Testis (tissue), 3 donors: ENCODE measurements around the gene ATG9A. TPM values are rescaled to one million over a fixed set of nuclear protein-coding genes. Genes with fewer than 3 reads are reported as not detected.

Source experiments
- DNase-seq: peaks from one replicate; pipeline ENCODE4 v3.0.0-alpha.2; 2019
- H3K27ac ChIP-seq, 2 donors: fragments of 200-600 bp; sonication (generic); one replicate each; pipeline ENCODE4 v1.5.1; 2019
- H3K27me3 ChIP-seq: fragments of 200-600 bp; sonication (generic); one replicate; pipeline ENCODE4 v1.5.1; 2019
- H3K36me3 ChIP-seq: fragments of 200-600 bp; sonication (generic); one replicate; pipeline ENCODE4 v1.5.1; 2017; ENCODE audit warnings: low read depth; ENCODE audit errors: missing control alignments
- H3K4me1 ChIP-seq: fragments of 200-600 bp; sonication (generic); one replicate; pipeline ENCODE4 v1.5.1; 2019
- H3K4me3 ChIP-seq, 2 donors: fragments of 200-600 bp; sonication (generic); one replicate each; pipeline ENCODE4 v1.5.1; 2017 to 2019
- H3K9me3 ChIP-seq: fragments of 200-600 bp; sonication (generic); one replicate; pipeline ENCODE4 v1.5.1; 2017
- POLR2A ChIP-seq: fragments of 450-650 bp; IDR thresholded peaks from one replicate; pipeline ENCODE4 v1.6.1; 2017; ENCODE audit warnings: antibody characterized with exemption, mild to moderate bottlenecking, moderate library complexity
- WGBS, 2 donors: methylation state at CpG; one replicate each; pipeline ENCODE4 v1.1.5; 2018; 5-methylcytosine and 5-hydroxymethylcytosine counted together
- intact Hi-C: fragments of 100-400 bp; cut with DNase I; formaldehyde crosslinking; loops from one replicate; pipeline ENCODE4 v1.15.1; 2023; ENCODE audit warnings: low total_unique reads
- polyA plus RNA-seq: library from polyadenylated mRNA; stranded (reverse); fragments of 350-450 nt; fragmentation: Illumina TruSeq; extraction: RNeasy Lipid Tissue Mini Kit (QIAGEN cat#74804); gene quantifications from one replicate; pipeline ENCODE4 v1.2.3, GENCODE V29; 2014; ENCODE audit warnings: low read depth, low replicate concordance; ENCODE audit not compliant: insufficient read depth
- total RNA-seq, 2 donors: library from RNA; depleted of rRNA; stranded (reverse); fragments of >200 nt; gene quantifications; one replicate each; pipeline ENCODE4 v1.2.3, GENCODE V29; 2016
- TF ChIP-seq, protein P1 (sequence below), 3 experiments: fragments of 450-650 bp in 2 of 3; fragments of 200-600 bp in 1 of 3; sonication (generic) in 1 of 3; IDR thresholded peaks; one replicate each; pipeline ENCODE4 v1.5.1; 2016 to 2019; ENCODE audit warnings: antibody characterized with exemption in 3 of 3, mild to moderate bottlenecking in 2 of 3, moderate library complexity in 1 of 3

Gene ATG9A
- total and polyA plus RNA-seq, 3 donors from 2014 or later: 115 to 207 (median 125) TPM

- intact Hi-C loops: no loop called here
- 83 to 89% methylated on average over 15 to 18 of the region's 18 CpGs for WGBS, 2 donors
- H3K9me3 ChIP-seq: no peaks in the 10 kb centered on the region
- peaks cover 18% of the 10 kb centered on the region for H3K4me1 ChIP-seq
- TF ChIP-seq, protein P1, sequence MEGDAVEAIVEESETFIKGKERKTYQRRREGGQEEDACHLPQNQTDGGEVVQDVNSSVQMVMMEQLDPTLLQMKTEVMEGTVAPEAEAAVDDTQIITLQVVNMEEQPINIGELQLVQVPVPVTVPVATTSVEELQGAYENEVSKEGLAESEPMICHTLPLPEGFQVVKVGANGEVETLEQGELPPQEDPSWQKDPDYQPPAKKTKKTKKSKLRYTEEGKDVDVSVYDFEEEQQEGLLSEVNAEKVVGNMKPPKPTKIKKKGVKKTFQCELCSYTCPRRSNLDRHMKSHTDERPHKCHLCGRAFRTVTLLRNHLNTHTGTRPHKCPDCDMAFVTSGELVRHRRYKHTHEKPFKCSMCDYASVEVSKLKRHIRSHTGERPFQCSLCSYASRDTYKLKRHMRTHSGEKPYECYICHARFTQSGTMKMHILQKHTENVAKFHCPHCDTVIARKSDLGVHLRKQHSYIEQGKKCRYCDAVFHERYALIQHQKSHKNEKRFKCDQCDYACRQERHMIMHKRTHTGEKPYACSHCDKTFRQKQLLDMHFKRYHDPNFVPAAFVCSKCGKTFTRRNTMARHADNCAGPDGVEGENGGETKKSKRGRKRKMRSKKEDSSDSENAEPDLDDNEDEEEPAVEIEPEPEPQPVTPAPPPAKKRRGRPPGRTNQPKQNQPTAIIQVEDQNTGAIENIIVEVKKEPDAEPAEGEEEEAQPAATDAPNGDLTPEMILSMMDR (IDR thresholded peaks at IDR 0.05): no peak
- TF ChIP-seq POLR2A: no peak
- H3K27me3 ChIP-seq: no peaks in the 10 kb centered on the region
- H3K36me3 ChIP-seq: no peaks in the 10 kb centered on the region
- no peak overlapping the region for H3K27ac ChIP-seq
- H3K4me3 ChIP-seq: no peak overlapping the region
- DNase-seq: peak; percentile 10
Measured at GRCh38 chr2:219209236-219210195, 19.9 kb downstream of the ATG9A start.

DNA sequence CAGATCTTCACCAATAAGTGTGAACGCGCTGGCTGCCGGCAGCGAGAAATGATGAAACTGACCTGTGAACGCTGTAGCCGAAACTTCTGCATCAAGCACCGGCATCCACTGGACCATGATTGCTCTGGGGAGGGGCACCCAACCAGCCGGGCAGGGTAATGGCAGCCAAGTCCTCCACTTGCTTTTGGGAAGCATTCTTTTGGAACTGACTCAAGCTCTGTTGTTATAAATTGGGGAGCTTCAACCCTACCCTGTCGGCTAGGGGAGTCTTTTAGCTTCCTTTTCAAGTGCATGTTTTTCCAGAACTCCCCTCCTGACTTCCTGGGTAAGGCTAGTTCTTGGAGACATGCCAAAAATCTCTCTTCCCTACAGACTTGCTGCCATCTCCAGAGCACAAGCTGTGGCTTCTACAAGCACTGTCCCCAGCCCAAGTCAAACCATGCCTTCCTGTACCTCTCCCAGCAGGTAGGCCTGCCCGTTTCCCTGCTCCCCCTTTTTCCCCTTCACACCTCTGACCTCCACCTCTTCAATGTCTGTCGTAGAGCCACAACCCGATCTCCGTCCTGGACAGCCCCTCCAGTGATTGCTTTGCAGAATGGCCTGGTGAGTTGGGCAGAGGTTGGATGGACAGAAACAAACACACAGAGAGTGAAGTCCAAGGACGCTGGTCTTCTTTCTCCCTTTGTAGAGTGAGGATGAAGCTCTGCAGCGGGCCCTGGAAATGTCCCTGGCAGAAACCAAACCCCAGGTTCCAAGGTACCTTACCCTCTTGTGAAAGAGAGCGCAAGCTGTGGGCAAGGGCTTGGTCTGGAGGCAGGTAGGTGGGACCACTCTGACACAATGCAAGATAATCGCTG is 21.3 kb downstream of the ATG9A start:
- WGBS, 2 donors: 51 to 62% methylated on average over 17 of the region's 17 CpGs
- Histone ChIP-seq H3K27ac (peak overlapping the region; percentile 97), H3K4me3 (no peak overlapping the region), H3K27me3 (no peaks in the 10 kb centered on the region), H3K4me1 (peaks cover 18% of the 10 kb centered on the region), H3K9me3 (no peaks in the 10 kb centered on the region), H3K36me3 (no peaks in the 10 kb centered on the region)
- no peak for DNase-seq
- no peak for TF ChIP-seq POLR2A
- TF ChIP-seq, protein P1 (IDR thresholded peaks at IDR 0.05): no peak
- intact Hi-C loops: no loop called here

- peak overlapping the region; percentile 69 to 80 for H3K4me3 ChIP-seq
Measured at GRCh38 chr2:219207134-219207883, 22.1 kb downstream of the ATG9A start.

More at GRCh38 chr2:219207134-219207883, 22.1 kb downstream of the ATG9A start:
- Histone ChIP-seq H3K36me3 (no peaks in the 10 kb centered on the region), H3K9me3 (no peaks in the 10 kb centered on the region), H3K27me3 (no peaks in the 10 kb centered on the region), H3K4me1 (peaks cover 18% of the 10 kb centered on the region), H3K27ac (peak overlapping the region; percentile 97)
- no peak for DNase-seq
- intact Hi-C loops: no loop called here
- 5 to 10% methylated on average over 19 to 22 of the region's 22 CpGs for WGBS, 2 donors
- TF ChIP-seq, protein P1 (IDR thresholded peaks at IDR 0.05): no peak
- TF ChIP-seq POLR2A: no peak
